Gastrocnemius medialis (tissue), 4 donors: Measurements from ENCODE around the gene PNPLA6.

Source experiments
- CTCF ChIP-seq, 5 experiments: fragments of 450-650 bp in 3 of 5; fragments of 200-600 bp in 2 of 5; sonication (generic) in 2 of 5; IDR thresholded peaks in 4 of 5; conservative IDR thresholded peaks in 1 of 5; 1 replicate in 4 of 5; 2 replicates in 1 of 5; pipeline ENCODE4 v1.5.1; 2016 to 2019; ENCODE audit warnings: antibody characterized with exemption in 5 of 5, mild to moderate bottlenecking in 3 of 5, moderate library complexity in 3 of 5
- POLR2A ChIP-seq, 2 donors: fragments of 450-650 bp; IDR thresholded peaks; one replicate each; pipeline ENCODE4 v1.6.1; 2017; ENCODE audit warnings: antibody characterized with exemption in 2 of 2, mild to moderate bottlenecking in 2 of 2, moderate library complexity in 2 of 2

GRCh38 chr19:7579182-7579581 lies 43.7 kb downstream of the PNPLA6 start:
- TF ChIP-seq CTCF (IDR thresholded peaks at IDR 0.05 in 4 of 5, conservative IDR thresholded peaks at IDR 0.05 in 1 of 5) = no peak
- TF ChIP-seq POLR2A (IDR thresholded peaks at IDR 0.05) = no peak
